K562 (cell line): ENCODE results near the gene DGCR2. TPM values are rescaled to one million over a fixed set of nuclear protein-coding genes. Genes with fewer than 3 reads are reported as not detected.
A peak's percentile ranks its signal among the peaks of the same experiment; 100 is the strongest.

ENCODE experiments used
- AFF4 ChIP-seq: sonication (generic); formaldehyde crosslinking; IDR thresholded peaks from 2 replicates; pipeline ENCODE4 v1.8.0; 2023; ENCODE audit warnings: mild to moderate bottlenecking, missing genetic modification reagents
- CEBPG ChIP-seq, 3 experiments: fragments of 200-800 bp in 1 of 3; sonication (Bioruptor generic) in 1 of 3; sonication (generic) in 1 of 3; formaldehyde crosslinking in 1 of 3; IDR thresholded peaks in 2 of 3; conservative IDR thresholded peaks in 1 of 3; 2 replicates each; pipeline versions ENCODE4 v1.6.1 to v1.8.0; 2016 to 2022; ENCODE audit warnings: missing compliant biosample characterization in 2 of 3, missing genetic modification characterization in 2 of 3, mild to moderate bottlenecking in 1 of 3, missing genetic modification reagents in 1 of 3
- KLF13 ChIP-seq: fragments of 450-650 bp; IDR thresholded peaks from 2 replicates; pipeline ENCODE4 v1.6.1; 2016; ENCODE audit warnings: missing genetic modification characterization, low read depth, mild to moderate bottlenecking, missing compliant biosample characterization, moderate library complexity, borderline replicate concordance
- NONO ChIP-seq, 2 experiments: fragments of 200-400 bp in 1 of 2; fragments of 450-650 bp in 1 of 2; formaldehyde crosslinking in 1 of 2; IDR thresholded peaks; 2 replicates each; pipeline ENCODE4 v1.6.1; 2017; ENCODE audit warnings: low read depth in 2 of 2, mild to moderate bottlenecking in 2 of 2, moderate library complexity in 2 of 2, low read length in 1 of 2
- NR0B1 ChIP-seq: fragments of 450-650 bp; IDR thresholded peaks from one replicate; pipeline ENCODE4 v1.6.1; 2018; ENCODE audit warnings: mild to moderate bottlenecking, moderate library complexity; ENCODE audit not compliant: partially characterized antibody
- PHTF2 ChIP-seq: fragments of 250-450 bp; sonication (Bioruptor Pico); IDR thresholded peaks from 2 replicates; pipeline ENCODE4 v1.5.0; 2021; ENCODE audit warnings: mild to moderate bottlenecking
- POLR2G ChIP-seq: fragments of 200-400 bp; formaldehyde crosslinking; IDR thresholded peaks from 2 replicates; pipeline ENCODE4 v1.6.1; 2017; ENCODE audit warnings: low read depth, mild to moderate bottlenecking, antibody characterized with exemption, low read length, moderate library complexity
- RCOR1 ChIP-seq, 2 experiments: IDR thresholded peaks; 2 replicates each; pipeline ENCODE4 v1.6.1; 2012; ENCODE audit warnings: low read depth in 2 of 2, low read length in 2 of 2, borderline replicate concordance in 1 of 2, improper control_type of control experiment in 1 of 2
- REST ChIP-seq, 2 experiments: fragments of 450-650 bp; formaldehyde crosslinking in 1 of 2; IDR thresholded peaks; 2 replicates each; pipeline versions ENCODE4 v1.4.0 to v1.6.1; 2014 to 2020; ENCODE audit warnings: mild to moderate bottlenecking in 2 of 2, borderline replicate concordance in 1 of 2, low read depth in 1 of 2
- TCF3 ChIP-seq: sonication (generic); formaldehyde crosslinking; IDR thresholded peaks from 2 replicates; pipeline ENCODE4 v1.4.0; 2020; ENCODE audit warnings: mild to moderate bottlenecking, missing genetic modification reagents
- ZNF143 ChIP-seq: sonication (generic); formaldehyde crosslinking; IDR thresholded peaks from 2 replicates; pipeline ENCODE4 v1.9.0; 2022; ENCODE audit warnings: mild to moderate bottlenecking, missing genetic modification reagents
- polyA plus RNA-seq, 8 experiments: library from polyadenylated mRNA; depleted of rRNA in 4 of 8; stranded (reverse) in 5 of 8; unstranded in 3 of 8; fragments of >200 nt; fragmentation: Nextera tagmentation in 2 of 8; fragmentation: Illumina TruSeq in 1 of 8; extraction: Ambion mirVana in 2 of 8; extraction: Trizol in 1 of 8; gene quantifications; 2 replicates each; pipeline versions ENCODE4 v1.2.1 to v1.2.3, GENCODE V29; 2011 to 2014; ENCODE audit warnings: inconsistent platforms in 1 of 8, missing spikeins in 1 of 8
- total RNA-seq, 7 experiments: library from RNA; depleted of rRNA in 6 of 7; stranded (reverse); fragments of >200 nt in 6 of 7; fragmentation: Illumina TruSeq in 2 of 7; extraction: Trizol in 2 of 7; gene quantifications; 2 replicates each; pipeline versions ENCODE4 v1.2.1 to v1.2.3, GENCODE V29; 2011 to 2021; ENCODE audit warnings: low replicate concordance in 1 of 7

DGCR2 gene
- total and polyA plus RNA-seq, 9 of the 15 experiments (the other 6 are each of a cell fraction or from before 2014, with no cell fraction given) = 0.69 to 101 (median 56.4) TPM

GRCh38 chr22:19035474-19036228 lies 86.6 kb downstream of the DGCR2 start (continued):
- TF ChIP-seq REST (IDR thresholded peaks at IDR 0.05; ENCODE audit: borderline replicate concordance) (peak; percentile 99), REST (CRISPR knock-in tag; IDR thresholded peaks at IDR 0.05; ENCODE audit: low read depth) (peak; percentile 97), CEBPG (CRISPR knock-in tag; IDR thresholded peaks at IDR 0.05) (no peak), CEBPG (tag; conservative IDR thresholded peaks at IDR 0.05 in 1 of 2, IDR thresholded peaks at IDR 0.05 in 1 of 2) (no peak), TCF3 (CRISPR knock-in tag) (no peak; the same call in 1 of the 2 replicates), ZNF143 (CRISPR knock-in tag) (no peak), PHTF2 (no peak), POLR2G (peak; percentile 65), KLF13 (tag) (no peak; the same call in 1 of the 2 replicates), RCOR1 (IDR thresholded peaks at IDR 0.05; ENCODE audit: borderline replicate concordance in 1 of 2, low read depth in 2 of 2, low read length in 2 of 2) (0 out of 4 replicates have a peak, but pooled peaks of 1 of the 2 experiments have one; percentile 10), NONO (IDR thresholded peaks at IDR 0.05; ENCODE audit: low read depth in 2 of 2, low read length in 1 of 2) (no peak; a peak in 1 of 4 replicates), AFF4 (CRISPR knock-in tag) (no peak), NR0B1 (no peak)
